ENCODE data around the gene COL2A1.

COL2A1 gene

DNA sequence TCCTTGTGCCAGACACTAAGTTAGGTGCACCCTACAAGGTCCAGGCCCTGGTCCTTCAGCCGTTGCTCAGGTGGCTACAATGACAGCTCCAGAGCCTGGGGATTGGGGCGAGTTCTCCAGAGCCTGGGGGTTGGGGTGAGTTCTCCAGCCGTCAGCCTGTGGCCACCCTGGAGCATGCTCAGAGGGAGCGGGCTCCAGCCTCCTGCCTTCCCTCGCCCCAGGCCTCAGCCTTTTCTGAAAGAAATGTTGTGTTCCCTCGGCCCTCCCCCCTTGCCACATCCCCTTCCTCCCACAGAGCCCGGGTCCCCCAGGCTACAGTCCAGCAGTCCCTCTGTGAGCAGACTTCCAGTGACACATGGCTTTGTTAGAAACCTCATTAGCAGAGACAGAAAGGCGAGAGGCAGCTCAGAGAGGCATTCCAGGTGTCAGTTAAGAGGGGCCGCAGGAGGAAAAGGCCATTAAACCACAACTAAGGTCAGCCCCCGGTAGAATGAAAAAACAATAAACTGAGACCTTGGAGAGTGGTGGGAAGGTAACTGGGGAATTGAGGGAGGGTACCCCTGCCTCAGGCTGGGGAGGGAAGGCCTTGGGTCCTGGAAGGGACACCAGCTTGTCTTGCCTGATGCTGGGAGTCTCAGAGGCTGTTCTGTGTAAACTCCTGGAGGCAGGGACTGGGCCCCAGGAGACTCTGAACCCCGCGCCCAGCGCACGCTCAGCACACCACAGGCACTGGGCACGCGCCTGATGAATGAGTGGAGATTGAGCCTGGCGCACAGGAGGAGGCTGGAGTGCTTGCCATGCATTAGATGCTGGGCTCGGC is 23.1 kb upstream of the COL2A1 start:
- H3K36me3 ChIP-seq (ENCODE audit: control insufficient read depth, insufficient read depth, low read length), result no peaks in the 10 kb centered on the region
- H3K4me3 ChIP-seq (ENCODE audit: low read length), result no peak overlapping the region
- H3K4me1 ChIP-seq (ENCODE audit: control insufficient read depth, insufficient read depth, low read length), result no peaks in the 10 kb centered on the region
- no peak overlapping the region for H3K27ac ChIP-seq (ENCODE audit: low read depth, low read length)
- no peak overlapping the region for H3K9ac ChIP-seq (ENCODE audit: low read length)
- no peaks in the 10 kb centered on the region for H3K27me3 ChIP-seq (ENCODE audit: control insufficient read depth, insufficient read depth, low read length)

GRCh38 chr12:48026060-48026827 is 22.0 kb upstream of the COL2A1 start:
- Histone ChIP-seq H3K9ac (ENCODE audit: low read length) (no peak overlapping the region), H3K36me3 (ENCODE audit: control insufficient read depth, insufficient read depth, low read length) (no peaks in the 10 kb centered on the region), H3K27ac (ENCODE audit: low read depth, low read length) (no peak overlapping the region), H3K4me1 (ENCODE audit: control insufficient read depth, insufficient read depth, low read length) (no peaks in the 10 kb centered on the region), H3K4me3 (ENCODE audit: low read length) (no peak overlapping the region), H3K27me3 (ENCODE audit: control insufficient read depth, insufficient read depth, low read length) (no peaks in the 10 kb centered on the region)

DNA sequence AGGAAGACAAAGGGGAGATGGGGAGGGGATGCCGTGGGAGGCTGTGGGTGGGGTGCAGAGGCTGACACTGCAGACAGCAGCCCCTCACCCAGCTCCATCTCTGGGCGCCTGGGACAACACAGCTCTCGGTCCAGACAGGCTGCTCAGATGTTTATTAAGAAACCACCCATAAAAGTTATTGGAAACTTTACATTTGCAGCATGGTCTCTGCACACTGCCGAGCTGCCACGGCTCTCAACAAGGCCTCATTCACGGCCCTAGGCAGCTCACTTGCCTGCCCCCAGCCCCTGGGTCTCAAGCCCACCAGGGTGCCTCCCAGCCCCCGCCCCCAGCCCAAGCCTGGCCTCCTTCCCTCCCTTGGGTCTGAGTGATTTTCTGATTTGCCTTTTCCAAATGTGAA is 21.0 kb upstream of the COL2A1 start:
- Histone ChIP-seq H3K4me1 (ENCODE audit: control insufficient read depth, insufficient read depth, low read length) (no peaks in the 10 kb centered on the region), H3K27me3 (ENCODE audit: control insufficient read depth, insufficient read depth, low read length) (peaks cover 3% of the 10 kb centered on the region)

DNA sequence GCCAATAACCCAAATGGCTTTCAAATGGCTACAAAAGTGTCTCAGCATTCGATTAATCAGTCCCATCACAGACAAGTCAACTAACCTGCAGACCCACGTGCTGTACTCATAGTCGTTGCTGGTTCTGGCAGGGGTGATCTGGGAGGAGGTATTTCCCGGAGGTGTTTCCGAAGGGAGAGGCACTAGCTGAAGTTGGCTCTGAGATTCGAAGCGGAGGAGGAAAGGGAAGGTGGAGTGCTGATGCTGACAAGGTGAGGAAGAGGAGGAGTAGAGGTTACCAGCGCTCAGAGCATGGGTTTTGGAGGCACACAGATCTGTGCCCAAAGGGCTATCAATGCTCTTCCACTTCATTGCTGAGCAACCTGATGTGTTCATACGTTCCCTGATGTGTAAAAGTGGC is 20.5 kb upstream of the COL2A1 start:
- no peak overlapping the region for H3K4me3 ChIP-seq (ENCODE audit: low read length)
- no peaks in the 10 kb centered on the region for H3K36me3 ChIP-seq (ENCODE audit: control insufficient read depth, insufficient read depth, low read length)
- no peak overlapping the region for H3K9ac ChIP-seq (ENCODE audit: low read length)
- no peaks in the 10 kb centered on the region for H3K4me1 ChIP-seq (ENCODE audit: control insufficient read depth, insufficient read depth, low read length)
- no peak overlapping the region for H3K27ac ChIP-seq (ENCODE audit: low read depth, low read length)
- H3K27me3 ChIP-seq (ENCODE audit: control insufficient read depth, insufficient read depth, low read length), result peaks cover 3% of the 10 kb centered on the region

More for the DNA sequence above, 21.0 kb upstream of the COL2A1 start:
- no peak overlapping the region for H3K9ac ChIP-seq (ENCODE audit: low read length)
- no peaks in the 10 kb centered on the region for H3K36me3 ChIP-seq (ENCODE audit: control insufficient read depth, insufficient read depth, low read length)
- no peak overlapping the region for H3K4me3 ChIP-seq (ENCODE audit: low read length)
- no peak overlapping the region for H3K27ac ChIP-seq (ENCODE audit: low read depth, low read length)

- Histone ChIP-seq H3K4me1 (ENCODE audit: control insufficient read depth, insufficient read depth, low read length) (no peaks in the 10 kb centered on the region), H3K9ac (ENCODE audit: low read length) (no peak overlapping the region), H3K27me3 (ENCODE audit: control insufficient read depth, insufficient read depth, low read length) (peaks cover 3% of the 10 kb centered on the region), H3K4me3 (ENCODE audit: low read length) (no peak overlapping the region), H3K27ac (ENCODE audit: low read depth, low read length) (no peak overlapping the region), H3K36me3 (ENCODE audit: control insufficient read depth, insufficient read depth, low read length) (no peaks in the 10 kb centered on the region)
Observed at GRCh38 chr12:48023386-48023785, 19.1 kb upstream of the COL2A1 start.

DNA sequence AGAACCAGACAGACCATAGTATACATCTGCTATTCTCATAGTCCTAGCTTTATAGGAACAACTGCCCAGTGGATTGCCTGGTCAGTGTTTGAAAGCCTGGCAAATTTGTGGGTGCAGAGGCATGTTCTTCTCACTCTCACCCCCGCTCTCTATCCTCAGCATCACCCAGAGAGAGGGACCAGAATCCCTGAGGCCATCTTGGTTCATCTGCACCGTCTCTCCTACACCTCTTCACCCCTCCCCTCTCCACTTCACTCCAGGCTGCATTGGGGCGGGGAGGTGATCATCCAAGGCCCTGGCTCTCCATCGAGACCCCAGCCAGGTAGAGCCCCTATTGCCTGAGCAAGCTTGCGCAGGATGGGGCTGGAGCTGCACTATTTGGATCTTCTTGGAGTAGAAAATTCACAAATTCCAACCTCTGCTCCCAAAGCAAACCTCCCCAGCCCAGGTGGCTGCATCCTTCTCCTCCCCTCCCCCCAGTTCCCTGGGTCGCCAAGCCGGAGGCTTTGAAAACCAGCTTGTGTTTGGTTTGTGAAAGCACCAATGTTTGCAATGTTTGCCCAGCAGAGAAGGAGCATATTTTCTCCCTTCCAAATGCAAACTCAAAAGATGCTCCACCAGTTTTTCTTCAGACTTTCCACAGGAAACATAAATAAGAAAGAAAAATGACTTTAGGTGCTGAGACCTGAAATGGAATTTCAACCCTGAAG is 18.6 kb upstream of the COL2A1 start:
- H3K9ac ChIP-seq (ENCODE audit: low read length), result no peak overlapping the region
- H3K4me1 ChIP-seq (ENCODE audit: control insufficient read depth, insufficient read depth, low read length), result no peaks in the 10 kb centered on the region
- no peak overlapping the region for H3K27ac ChIP-seq (ENCODE audit: low read depth, low read length)
- peaks cover 3% of the 10 kb centered on the region for H3K27me3 ChIP-seq (ENCODE audit: control insufficient read depth, insufficient read depth, low read length)
- no peaks in the 10 kb centered on the region for H3K36me3 ChIP-seq (ENCODE audit: control insufficient read depth, insufficient read depth, low read length)
- no peak overlapping the region for H3K4me3 ChIP-seq (ENCODE audit: low read length)

- Histone ChIP-seq H3K4me3 (ENCODE audit: low read length) (no peak overlapping the region), H3K36me3 (ENCODE audit: control insufficient read depth, insufficient read depth, low read length) (no peaks in the 10 kb centered on the region), H3K9ac (ENCODE audit: low read length) (no peak overlapping the region), H3K4me1 (ENCODE audit: control insufficient read depth, insufficient read depth, low read length) (no peaks in the 10 kb centered on the region), H3K27ac (ENCODE audit: low read depth, low read length) (no peak overlapping the region), H3K27me3 (ENCODE audit: control insufficient read depth, insufficient read depth, low read length) (peaks cover 3% of the 10 kb centered on the region)
Observed at GRCh38 chr12:48022180-48022521, 17.9 kb upstream of the COL2A1 start.

DNA sequence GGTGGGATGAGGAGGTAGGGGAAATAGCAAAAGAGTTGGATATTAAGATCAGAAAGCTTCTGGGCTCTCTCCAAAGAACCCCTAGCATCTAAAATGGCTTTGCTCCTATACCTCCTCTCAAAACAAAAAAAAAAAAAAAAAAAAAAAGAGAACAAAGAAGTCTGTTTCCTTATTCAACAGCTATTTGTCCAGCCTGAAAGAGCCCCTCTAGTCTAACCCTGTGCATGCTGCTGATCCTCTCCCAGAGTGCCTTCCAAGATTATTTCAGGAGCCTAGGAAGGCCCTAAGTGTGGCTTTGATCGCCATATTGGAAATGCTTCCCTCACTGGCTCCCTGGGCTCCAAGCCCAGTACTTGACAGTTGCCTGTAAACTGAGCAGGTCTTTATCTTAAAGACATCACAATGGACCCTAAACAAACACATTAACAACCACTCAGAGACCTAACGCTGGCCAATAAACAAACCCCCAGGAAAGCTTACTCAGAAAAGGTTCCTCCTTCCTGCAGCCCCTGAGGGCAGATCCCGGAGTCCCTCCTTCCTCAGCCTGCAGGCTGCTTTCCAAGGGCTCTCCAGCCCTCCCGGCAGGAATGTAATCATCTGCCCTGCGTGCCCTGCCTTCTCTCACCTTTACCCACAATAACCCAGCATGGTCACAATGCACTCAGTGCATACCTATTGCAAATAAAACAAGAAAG is 17.4 kb upstream of the COL2A1 start:
- H3K9ac ChIP-seq (ENCODE audit: low read length), result no peak overlapping the region
- no peaks in the 10 kb centered on the region for H3K4me1 ChIP-seq (ENCODE audit: control insufficient read depth, insufficient read depth, low read length)
- H3K27ac ChIP-seq (ENCODE audit: low read depth, low read length), result no peak overlapping the region
- peaks cover 3% of the 10 kb centered on the region for H3K27me3 ChIP-seq (ENCODE audit: control insufficient read depth, insufficient read depth, low read length)
- no peak overlapping the region for H3K4me3 ChIP-seq (ENCODE audit: low read length)
- no peaks in the 10 kb centered on the region for H3K36me3 ChIP-seq (ENCODE audit: control insufficient read depth, insufficient read depth, low read length)

DNA sequence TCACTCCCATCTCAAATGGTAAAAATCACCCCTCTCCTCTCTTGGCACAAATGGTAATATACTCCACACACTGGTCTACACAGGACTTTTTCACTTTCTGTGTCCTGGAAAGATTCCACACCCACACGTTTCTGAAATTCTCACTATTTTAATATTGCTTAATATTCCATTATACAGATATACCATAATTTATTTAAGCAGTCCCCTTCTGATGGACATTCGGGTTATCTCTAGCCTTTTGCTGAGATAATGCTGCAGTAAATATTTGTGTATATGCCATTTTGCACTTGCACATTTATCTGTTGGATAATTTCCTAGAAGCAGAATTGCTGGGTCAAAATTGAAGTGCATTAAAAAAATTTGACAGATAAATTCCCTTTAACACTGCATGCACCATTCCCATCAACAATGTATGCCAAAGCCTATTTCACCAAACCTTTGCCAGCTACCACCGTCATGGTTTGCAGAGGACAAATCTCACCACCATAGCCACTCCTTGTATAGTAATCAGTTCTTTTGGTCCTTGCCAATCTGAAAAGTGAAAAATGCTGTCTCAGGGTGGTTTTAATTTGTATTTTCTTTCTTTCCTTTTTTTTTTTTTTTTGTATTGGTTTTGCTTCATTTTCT is 15.5 kb upstream of the COL2A1 start:
- Histone ChIP-seq H3K9ac (ENCODE audit: low read length) (no peak overlapping the region), H3K27me3 (ENCODE audit: control insufficient read depth, insufficient read depth, low read length) (peaks cover 3% of the 10 kb centered on the region)

DNA sequence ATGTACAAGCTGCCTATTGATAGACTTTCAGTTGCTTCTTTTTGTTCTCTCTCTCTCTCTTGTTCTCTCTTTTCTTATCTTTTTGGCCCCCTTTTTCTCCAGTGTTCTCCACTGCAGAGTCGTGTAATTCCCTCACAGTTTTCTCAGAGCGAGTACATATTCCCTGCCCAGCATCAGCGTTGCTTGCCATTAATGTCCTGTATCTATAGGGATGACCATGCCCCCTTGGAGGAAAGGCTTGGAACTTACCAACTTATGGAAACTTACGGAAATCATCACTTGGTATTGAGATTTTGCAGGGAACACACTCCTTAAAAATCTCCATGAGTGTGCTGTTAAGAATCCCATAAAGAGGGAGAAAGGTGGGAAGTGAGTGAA is 14.3 kb upstream of the COL2A1 start:
- no peaks in the 10 kb centered on the region for H3K4me1 ChIP-seq (ENCODE audit: control insufficient read depth, insufficient read depth, low read length)
- no peaks in the 10 kb centered on the region for H3K36me3 ChIP-seq (ENCODE audit: control insufficient read depth, insufficient read depth, low read length)
- H3K27me3 ChIP-seq (ENCODE audit: control insufficient read depth, insufficient read depth, low read length), result peaks cover 3% of the 10 kb centered on the region
- H3K4me3 ChIP-seq (ENCODE audit: low read length), result no peak overlapping the region
- no peak overlapping the region for H3K27ac ChIP-seq (ENCODE audit: low read depth, low read length)
- no peak overlapping the region for H3K9ac ChIP-seq (ENCODE audit: low read length)

More for the DNA sequence above, 15.5 kb upstream of the COL2A1 start:
- Histone ChIP-seq H3K27ac (ENCODE audit: low read depth, low read length) (no peak overlapping the region), H3K36me3 (ENCODE audit: control insufficient read depth, insufficient read depth, low read length) (no peaks in the 10 kb centered on the region), H3K4me1 (ENCODE audit: control insufficient read depth, insufficient read depth, low read length) (no peaks in the 10 kb centered on the region), H3K4me3 (ENCODE audit: low read length) (no peak overlapping the region)

- H3K4me1 ChIP-seq (ENCODE audit: control insufficient read depth, insufficient read depth, low read length), result no peaks in the 10 kb centered on the region
- H3K27ac ChIP-seq (ENCODE audit: low read depth, low read length), result no peak overlapping the region
- H3K36me3 ChIP-seq (ENCODE audit: control insufficient read depth, insufficient read depth, low read length), result no peaks in the 10 kb centered on the region
- H3K4me3 ChIP-seq (ENCODE audit: low read length), result no peak overlapping the region
- H3K27me3 ChIP-seq (ENCODE audit: control insufficient read depth, insufficient read depth, low read length), result peaks cover 3% of the 10 kb centered on the region
- no peak overlapping the region for H3K9ac ChIP-seq (ENCODE audit: low read length)
Observed at GRCh38 chr12:48017921-48018617, 13.8 kb upstream of the COL2A1 start.
